GM11168 (cell line): ENCODE data around the gene PTPN14.
"Not testable (repeated sequence)": the region's sequence is repeated elsewhere in the genome, so short reads cannot be mapped to it uniquely, and the experiment has no call there.

ENCODE experiments used
- in situ Hi-C: fragments of 300-500 bp; cut with MboI; formaldehyde crosslinking; loops from one replicate; pipeline ENCODE4 v1.12.0; 2022; ENCODE audit warnings: low sequenced_read_pairs; ENCODE audit not compliant: unreplicated experiment

PTPN14 gene

DNA sequence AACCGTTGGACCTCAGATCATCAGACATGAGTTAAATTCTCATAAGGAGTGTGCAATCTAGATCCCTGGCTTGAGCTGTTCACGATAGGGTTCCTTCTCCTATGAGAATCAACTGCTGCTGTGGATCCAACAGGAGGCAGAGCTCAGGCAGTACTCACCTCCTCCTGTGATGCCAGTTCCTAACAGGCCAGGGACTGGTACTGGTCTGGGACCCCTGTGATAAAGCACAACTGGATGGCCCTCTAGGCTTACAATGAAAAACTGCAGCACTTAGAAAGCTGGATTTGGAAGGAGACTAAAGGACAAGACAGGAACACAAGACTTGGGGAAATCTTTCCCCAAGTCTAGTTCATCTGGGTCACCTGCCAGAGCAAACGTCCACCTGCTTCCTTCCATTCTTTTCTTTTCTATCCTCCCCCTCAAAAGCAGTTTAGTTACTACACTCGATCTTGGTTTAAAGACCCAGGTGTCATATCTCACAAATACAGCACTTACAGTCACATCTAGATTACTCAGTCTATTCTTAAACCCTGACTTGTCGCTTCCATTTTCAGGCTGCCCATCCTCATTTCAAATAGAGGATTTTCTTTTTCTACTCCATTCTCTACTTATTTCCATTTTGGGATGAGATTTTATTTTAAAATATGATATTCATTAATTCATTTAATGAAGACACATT is 59.8 kb downstream of the PTPN14 start:
- in situ Hi-C loops = no loop called here

DNA sequence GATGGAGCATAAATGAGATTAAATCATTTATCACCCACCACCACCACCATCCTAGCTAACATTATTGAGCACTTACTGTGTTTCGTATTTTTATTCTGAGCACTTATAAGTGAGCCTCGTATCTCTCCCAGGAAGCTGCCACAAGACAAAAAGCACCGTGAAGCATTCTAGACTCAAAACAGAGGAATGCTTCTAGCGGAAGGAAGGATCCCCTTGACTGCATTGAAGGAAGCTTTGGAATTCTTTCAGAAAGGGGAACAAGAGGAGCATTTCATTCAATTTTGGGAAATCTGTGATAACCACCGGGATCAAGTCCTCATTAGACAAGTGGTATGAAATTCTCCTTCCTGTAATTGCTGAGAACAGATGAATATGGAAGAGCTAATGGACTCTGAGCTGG is 66.3 kb downstream of the PTPN14 start:
- in situ Hi-C loops = no loop called here

DNA sequence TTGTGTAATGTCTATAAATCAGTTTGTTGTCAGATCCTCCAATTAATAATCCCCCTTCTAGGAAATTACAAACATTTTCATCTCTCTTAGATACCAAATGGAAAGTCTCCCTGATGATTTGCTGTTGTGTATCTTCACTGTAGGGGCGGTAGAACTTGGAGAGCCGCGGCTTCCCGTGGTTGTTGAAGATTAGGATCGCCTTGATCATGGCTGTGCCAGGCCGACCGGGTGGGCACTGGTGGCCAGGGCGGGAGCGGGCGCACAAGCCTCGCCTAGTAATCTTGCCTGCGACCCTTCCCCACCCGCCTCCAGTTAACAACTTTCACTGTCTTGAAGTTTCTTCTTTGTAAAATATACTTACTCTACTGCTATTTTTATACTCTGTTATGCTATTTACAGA is 68.2 kb downstream of the PTPN14 start:
- in situ Hi-C loops = not testable (repeated sequence)

DNA sequence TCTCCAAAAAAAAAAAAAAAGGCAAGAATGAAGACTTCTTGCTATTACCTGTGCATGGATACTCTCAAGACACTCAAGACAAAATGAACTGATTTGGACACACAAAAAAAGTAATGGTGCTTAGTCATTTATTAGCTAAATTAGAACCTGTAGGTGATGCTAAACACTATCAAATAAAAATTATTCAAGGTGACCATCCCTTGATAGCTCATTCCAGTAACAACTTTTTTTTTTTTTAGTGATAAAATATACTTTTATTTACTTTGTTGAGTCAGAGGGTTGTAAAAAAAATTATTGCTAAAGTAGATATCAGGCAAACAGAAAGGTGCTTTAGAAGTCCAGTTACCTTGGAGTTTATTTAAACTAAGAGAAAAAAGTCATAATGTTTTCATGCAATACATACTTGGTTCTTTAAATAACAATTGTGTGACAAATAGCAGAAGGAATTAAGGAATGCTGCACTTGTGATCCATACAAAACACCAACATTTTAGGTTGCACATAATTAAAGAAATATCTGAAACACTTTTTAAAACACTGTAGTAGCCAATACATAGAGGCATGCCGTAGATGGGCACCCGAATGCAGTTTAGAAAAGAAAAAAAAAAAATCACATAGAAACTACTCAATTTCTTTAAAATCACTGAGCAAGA is 69.3 kb downstream of the PTPN14 start:
- in situ Hi-C loops = not testable (repeated sequence)

DNA sequence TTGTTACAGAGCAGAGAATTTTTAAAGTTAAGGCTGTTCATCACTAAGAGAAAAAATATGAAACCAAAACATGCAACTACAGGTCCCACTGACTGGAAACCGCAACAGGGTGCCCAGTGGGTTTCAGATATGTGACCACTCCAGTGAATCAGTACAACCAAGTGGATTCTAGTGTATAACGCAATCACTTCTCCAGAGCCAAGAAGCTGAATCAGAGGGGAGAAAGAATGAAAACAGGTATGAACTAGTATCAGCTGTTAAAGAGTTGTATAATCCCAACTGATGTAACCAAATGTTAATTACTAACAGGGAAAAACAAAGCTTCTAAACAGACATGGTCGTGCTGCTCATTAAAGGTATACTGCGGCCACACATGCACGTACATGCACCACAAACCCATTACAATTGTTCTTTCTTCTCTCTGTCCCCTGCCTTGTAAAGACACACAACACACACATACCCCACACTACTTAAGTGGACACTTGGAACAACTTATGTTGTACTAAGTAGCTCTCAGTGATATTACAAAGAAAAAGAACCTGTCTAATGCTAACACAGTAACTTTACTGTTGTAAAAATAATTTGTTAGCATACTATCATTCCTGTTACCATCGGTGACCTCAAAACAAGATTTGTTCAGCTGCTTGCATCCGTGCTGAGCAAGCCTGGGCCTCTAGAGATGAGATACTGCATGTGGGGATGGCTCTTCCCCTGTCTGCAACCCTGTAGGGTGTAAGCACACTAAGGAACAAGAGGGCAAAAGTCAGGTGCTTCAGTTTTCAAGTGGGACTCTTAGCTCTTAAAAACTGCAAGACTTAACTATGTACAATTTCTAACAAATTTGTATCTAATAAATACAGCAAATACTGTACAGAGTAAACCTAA is 74.2 kb downstream of the PTPN14 start:
- in situ Hi-C loops = no loop called here

DNA sequence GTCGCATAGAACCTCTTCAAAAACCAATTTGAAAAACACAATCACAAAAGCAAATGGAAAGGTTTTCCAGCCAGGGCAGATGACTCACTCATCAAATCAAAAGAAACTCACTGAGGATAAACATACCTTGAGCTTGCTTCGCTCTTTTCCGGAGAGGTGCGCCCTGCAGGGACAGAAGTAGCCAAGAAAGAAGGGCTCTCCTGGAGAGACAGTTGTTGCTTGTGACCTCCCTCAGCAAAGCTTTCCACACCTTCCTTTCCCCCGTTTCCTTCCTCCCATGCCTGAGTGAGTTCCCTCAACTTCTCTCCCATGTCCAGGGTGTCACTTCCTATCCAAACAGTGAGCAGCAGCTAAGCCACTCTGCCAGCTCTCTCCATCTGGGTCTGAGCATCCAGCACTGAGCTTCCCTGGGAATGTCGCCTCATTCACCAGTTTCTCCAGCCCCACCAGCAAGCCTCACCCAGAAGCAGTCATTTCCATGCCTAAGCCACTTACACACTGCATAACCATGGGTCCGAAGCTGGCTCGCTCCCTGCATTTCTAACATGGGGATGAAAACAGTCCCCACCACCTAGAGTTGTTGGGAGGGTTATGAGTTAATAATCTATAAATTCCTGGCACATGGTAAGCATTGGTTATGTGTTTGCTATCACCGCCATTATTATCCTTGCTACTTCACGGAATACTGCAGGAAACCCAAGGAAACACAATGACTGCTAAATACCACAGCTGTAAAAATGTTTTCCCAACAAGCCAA is 75.0 kb downstream of the PTPN14 start:
- in situ Hi-C loops = no loop called here

DNA sequence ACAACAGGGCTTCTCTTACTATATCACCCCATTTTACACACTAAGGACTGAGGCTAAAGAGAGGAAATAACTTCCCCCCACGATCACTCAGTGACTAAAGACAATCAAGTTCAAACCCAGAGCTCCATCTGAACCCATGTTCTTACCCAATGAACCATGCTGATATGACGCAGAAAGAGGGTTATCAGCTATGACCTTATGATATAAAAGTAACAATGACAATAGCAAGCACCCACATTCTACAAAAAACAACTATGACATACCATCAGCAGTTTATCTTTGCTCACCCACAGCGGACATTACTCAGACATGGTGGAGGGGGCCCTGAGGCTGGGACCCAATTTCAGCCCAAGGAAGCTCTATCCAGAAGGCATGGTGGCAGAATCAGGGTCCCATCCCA is 75.7 kb downstream of the PTPN14 start:
- in situ Hi-C loops = no loop called here

DNA sequence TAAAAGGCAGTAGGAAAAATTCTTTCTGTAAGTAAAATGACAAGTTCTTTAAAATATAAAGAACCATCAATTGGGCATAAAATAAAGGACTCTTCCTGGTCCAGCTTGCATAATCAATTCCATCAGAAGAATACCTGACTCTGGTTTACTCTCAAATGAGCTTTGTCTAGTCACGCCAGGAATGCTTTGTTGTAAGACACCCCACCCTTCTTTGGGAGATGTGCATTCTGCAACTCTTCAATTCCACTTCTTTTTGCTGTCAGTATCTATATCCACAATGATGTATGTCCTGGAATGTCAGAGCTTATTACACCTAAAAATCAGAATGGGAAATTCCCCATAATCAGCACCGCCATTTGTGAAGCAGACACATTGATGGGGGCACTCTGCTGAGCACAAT is 76.1 kb downstream of the PTPN14 start:
- in situ Hi-C loops = no loop called here

DNA sequence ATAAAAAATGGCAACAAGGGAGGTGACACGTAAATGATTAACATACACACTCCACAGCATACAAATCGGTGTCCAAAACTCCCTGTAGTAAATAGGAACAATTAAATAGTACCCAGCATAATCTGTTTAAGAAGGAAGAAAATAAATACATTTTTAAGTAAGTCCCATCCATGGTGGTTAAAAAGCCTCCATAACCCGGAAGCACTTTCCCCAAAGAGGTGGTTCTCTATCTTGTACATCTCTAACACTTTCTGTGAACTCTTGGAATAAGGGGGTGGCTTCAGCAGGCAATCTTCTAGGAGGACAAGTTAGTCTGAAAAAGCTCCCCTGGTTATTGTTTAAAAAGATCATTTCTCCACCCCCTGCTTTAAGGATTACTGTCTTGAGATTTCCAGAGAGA is 76.9 kb downstream of the PTPN14 start:
- in situ Hi-C loops = no loop called here

DNA sequence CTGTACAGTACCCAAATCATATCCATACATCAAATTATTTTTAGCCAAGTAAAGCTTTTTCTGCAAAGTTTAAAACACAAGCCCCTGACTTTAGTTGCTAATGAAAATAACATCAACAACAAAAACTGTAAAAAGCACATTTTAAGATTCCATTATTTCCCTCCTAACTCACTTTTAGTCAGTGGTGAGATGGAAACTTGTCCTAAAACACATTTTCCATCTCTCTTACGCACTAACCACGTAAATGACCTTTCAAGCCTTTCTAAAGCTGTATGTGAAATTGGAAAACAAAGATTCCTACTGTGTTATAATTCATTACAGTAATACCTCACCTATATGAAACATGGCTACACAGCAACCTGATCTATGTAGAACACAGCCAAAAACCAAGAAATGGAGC is 77.5 kb downstream of the PTPN14 start:
- in situ Hi-C loops = no loop called here

DNA sequence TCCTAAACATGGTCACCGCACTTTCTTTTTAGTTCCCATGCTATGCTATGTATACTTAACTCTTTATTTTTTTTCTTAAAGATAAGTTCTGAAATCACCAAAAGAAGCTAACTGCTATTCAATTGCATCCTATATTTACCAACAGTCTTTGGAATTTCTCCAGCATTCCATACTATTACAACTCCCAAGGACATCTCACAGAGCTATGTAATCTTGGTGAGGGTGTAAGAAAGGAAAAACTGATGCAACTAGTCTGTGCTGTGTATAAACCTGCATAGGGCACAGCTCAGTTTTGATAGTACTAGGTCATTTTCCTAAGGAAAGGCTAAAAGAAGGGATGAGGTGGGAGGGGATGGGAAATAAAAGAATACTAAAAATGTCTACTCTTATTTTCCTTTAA is 78.0 kb downstream of the PTPN14 start:
- in situ Hi-C loops = no loop called here

DNA sequence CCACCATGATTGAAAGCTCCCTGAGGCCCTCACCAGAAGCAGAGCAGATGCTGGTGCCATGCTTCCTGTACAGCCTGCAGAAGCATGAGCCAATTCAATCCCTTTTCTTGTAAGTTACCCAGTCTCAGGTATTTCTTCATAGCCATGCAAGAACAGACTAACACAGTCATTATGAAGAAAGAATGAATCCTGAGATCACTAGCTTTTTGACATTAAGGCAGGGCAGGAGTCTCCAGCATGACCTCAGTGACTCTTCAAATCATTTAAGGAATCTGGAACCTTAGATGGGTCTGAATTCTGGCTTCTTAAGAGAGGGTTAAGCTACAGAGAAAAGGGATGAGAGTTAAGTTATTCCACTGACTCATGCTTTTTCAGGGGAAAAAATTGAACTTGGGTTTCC is 79.0 kb downstream of the PTPN14 start:
- in situ Hi-C loops = no loop called here

DNA sequence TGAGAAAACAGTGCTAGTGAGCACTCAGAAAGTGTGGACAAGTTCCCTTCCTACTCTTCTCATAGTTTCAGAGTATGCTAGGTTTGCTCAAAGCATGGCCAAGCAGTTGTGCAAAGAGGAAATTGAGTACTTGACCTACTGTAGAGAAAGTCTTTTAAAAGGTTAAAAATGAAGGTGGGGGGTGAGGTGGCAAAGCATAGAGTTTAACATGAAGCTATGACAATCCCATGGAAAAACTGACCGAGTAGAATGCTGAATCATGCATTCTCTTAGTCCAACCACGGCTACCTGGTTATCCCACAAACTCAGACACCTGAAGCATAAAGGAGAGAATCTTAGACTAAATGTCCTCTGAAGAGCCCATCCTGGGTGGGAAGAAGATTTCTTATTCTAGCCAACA is 79.9 kb downstream of the PTPN14 start:
- in situ Hi-C loops = no loop called here

DNA sequence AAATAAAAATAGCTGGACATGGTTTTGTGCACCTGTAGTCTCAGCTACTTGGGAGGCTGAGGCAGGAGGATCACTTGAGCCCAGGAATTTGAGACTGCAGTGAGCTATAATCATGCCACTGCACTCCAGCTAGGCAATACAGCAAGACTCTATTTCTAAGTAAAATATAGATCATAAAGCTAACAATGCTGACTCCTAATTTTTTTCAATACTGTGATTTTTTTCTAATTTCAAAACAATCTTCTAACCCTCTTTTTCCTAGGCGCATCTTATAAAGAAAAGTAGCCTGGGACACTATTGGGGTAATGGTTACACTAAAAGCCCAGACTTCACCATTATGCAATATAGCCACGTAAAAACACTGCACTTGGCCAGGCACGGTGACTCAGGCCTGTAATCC is 81.3 kb downstream of the PTPN14 start:
- in situ Hi-C loops = no loop called here

DNA sequence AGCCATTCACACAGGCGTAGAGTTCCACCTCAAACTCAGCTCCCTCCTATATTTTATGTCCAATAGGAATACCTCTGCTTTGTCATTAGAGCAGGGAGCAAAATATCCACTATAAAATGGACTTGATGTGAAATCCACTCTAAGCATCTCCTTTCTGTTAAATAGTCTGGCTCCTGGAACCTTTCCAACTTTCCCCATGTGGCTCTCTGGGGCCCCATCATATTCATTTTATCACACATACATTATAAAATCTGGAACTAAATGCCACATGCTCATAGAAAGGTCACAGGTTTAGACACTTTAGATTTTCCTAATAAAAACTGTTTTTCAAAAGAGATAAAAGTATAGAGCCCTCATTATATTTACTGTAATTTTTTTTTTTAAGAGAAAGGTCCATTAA is 82.1 kb downstream of the PTPN14 start:
- in situ Hi-C loops = no loop called here

DNA sequence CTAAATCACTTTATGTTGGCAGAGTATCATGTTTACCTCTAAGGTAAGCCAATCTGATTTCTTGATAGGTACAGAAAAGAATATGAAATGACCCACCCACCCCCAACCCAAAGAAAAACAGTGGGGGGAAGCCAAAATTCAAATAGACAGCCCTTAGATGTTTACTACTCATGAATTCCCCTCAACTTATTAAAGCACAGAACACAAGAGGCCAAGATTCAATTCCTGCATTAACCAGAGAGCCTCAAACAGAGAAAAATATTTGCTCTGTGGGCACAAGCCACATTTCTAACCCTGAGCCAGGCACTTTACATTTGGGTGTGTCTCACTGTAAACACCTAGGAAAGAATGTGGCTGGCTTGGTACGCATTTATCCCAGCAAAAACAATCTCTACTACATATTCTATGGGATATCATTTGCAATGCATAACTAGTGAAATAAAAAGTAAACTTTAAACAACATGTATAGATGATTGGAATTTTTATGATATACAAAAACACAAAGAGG is 84.3 kb downstream of the PTPN14 start:
- in situ Hi-C loops = no loop called here

DNA sequence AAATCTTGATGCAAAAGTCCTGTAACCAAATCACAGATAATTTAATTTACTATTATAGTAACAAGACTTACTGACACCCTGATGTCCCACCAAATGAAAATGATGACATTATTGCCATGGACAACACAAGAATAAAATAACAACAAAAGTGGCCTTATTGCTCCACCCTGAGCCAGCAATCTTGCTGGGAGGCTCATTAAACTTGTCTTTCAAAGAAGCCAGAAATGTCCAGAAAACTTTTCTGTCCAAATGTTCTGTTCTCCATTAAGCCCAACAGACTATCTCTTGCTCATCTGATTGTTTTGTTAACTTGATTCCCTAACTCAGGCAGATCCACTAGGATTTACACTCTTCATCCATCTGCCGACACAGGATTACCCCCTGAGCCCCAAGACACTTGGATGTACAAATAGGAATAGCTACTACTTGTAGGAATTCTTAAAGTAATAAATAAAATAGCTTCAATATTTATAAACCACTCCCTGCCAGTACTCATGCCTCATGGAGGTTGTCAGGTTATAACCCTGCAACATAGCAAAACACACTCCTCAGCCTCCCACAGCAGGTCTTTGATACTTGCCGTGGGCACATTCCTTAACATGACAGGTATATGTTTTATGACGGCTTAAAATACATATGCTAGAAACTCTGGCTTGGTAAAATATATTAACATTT is 84.9 kb downstream of the PTPN14 start:
- in situ Hi-C loops = no loop called here

DNA sequence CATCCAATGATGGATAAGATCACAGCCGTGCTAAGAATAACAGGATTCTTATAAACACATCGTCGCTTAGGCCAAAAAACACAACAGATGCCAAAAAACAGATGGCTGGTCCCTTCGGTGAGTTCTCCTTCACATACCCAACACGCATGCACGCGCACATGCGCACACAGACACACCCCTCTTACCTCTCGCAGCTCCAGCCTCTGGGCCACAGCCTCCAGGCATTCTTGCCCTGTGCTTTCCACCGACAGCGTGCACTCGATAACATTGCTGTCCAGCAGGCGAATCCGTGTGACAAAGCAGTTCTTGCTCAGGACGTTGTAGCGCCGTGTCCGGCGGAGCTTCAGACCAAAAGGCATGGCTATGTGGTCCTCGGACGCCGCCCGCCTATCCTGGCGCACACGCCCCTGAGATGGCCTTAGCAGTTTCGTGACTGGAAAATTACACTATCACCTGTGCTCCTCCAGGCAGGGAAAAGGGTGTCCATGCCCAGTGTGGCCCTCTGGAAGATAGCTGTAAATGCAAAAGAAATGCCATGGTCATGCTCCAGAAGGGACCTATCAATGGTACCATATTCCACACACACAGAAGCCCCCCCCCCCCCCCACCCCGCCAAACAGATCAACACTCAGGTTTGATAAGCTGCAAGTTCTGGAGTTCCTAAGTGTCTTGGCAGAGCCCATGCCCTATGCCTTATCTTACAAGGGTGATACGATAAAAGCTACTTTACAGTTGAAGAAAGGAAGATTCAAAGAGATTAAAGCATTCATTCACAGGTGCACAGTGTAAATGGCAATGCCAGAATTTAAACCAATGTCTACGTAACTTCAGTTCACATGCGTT is 86.7 kb downstream of the PTPN14 start:
- in situ Hi-C loops = no loop called here

DNA sequence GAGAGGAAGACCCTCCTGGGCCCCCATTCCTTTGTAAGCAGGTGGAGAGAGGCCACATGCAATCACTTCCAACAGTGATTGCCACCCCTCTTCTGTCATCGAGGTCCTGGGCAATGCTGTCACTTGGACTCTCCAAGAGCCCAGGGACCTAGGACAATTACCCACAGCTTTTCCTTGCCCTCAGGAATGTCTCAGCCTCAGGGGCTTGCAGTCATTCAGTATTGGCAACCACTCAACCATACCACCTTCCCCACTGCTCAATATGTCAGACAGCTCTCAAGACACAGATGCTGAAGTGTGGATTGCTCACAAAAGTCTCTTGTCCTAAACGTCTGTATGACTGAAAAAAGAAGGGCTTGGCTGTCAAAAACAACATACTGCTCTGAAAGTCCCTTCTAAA is 87.8 kb downstream of the PTPN14 start:
- in situ Hi-C loops = no loop called here
